Kidney (tissue), 14 donors: Measurements from ENCODE around the gene USF3. TPM values are rescaled to one million over a fixed set of nuclear protein-coding genes. Genes with fewer than 3 reads are reported as not detected.

Experiments used
- DNase-seq, 5 donors: peaks; one replicate each; pipeline ENCODE4 v3.0.0-alpha.2; 2013 to 2020
- FAIRE-seq: peaks from 2 replicates; lab custom pipeline; 2012; peaks lifted over from hg19 to GRCh38; lab: Jason Lieb, UNC
- H3K27ac ChIP-seq, 2 donors: one replicate each; pipeline ENCODE4 v1.7.0; 2013; ENCODE audit warnings: low read depth in 2 of 2, low read length in 2 of 2, inconsistent platforms in 1 of 2
- H3K27me3 ChIP-seq: one replicate; pipeline ENCODE4 v1.7.1; 2013; ENCODE audit warnings: low read length, inconsistent platforms; ENCODE audit not compliant: control insufficient read depth, insufficient read depth
- H3K36me3 ChIP-seq, 3 donors: one replicate each; pipeline versions ENCODE4 v1.7.0 to v1.7.1; 2013; ENCODE audit warnings: low read length in 3 of 3, control low read depth in 1 of 3, inconsistent platforms in 1 of 3; ENCODE audit not compliant: insufficient read depth in 3 of 3, control insufficient read depth in 2 of 3
- H3K4me1 ChIP-seq, 3 donors: one replicate each; pipeline versions ENCODE4 v1.7.0 to v1.7.1; 2013; ENCODE audit warnings: low read length in 3 of 3, inconsistent platforms in 1 of 3, low read depth in 1 of 3; ENCODE audit not compliant: control insufficient read depth in 2 of 3, insufficient read depth in 2 of 3
- H3K4me3 ChIP-seq, 3 donors: one replicate each; pipeline versions ENCODE4 v1.7.0 to v1.8.1; 2013; ENCODE audit warnings: low read length in 3 of 3, control low read depth in 1 of 3, inconsistent platforms in 1 of 3
- H3K9ac ChIP-seq, 3 donors: one replicate each; pipeline versions ENCODE4 v1.7.0 to v1.7.1; 2013; ENCODE audit warnings: low read length in 3 of 3, control low read depth in 1 of 3, inconsistent platforms in 1 of 3
- H3K9me3 ChIP-seq, 3 donors: one replicate each; pipeline versions ENCODE4 v1.7.0 to v1.7.1; 2013; ENCODE audit warnings: low read length in 3 of 3, control low read depth in 1 of 3, inconsistent platforms in 1 of 3; ENCODE audit not compliant: control insufficient read depth in 2 of 3, insufficient read depth in 1 of 3
- CTCF ChIP-seq: IDR thresholded peaks from 3 replicates; pipeline ENCODE4 v1.5.1; 2012; ENCODE audit warnings: mild to moderate bottlenecking, moderate library complexity, borderline replicate concordance; ENCODE audit not compliant: insufficient read depth; ENCODE audit errors: extremely low read depth
- intact Hi-C: fragments of 100-400 bp; cut with DNase I; formaldehyde crosslinking; loops from one replicate; pipeline ENCODE4 v1.11.1; 2022
- polyA plus RNA-seq: library from polyadenylated mRNA; stranded (reverse); fragments of 350-450 nt; fragmentation: Illumina TruSeq; extraction: RNeasy Lipid Tissue Mini Kit (QIAGEN cat#74804); gene quantifications from one replicate; pipeline ENCODE4 v1.2.3, GENCODE V29; 2014; ENCODE audit warnings: low read depth, low replicate concordance; ENCODE audit not compliant: insufficient read depth
- total RNA-seq: library from RNA; stranded (reverse); fragmentation: NEBNext Ultra II Directional; extraction: Animal tissue kit (Norgen Biotek cat#: 25700); gene quantifications from one replicate; pipeline ENCODE4 v1.2.1, GENCODE V29; 2021
- donor health status: control.
- donor health status: control.
- donor health status: control.
- donor health status: control.
- donor health status: control.
- donor health status: DM: yes; HTN: yes; CAD: no.
- donor health status: Normal renal cell carcinoma (clear cell type).

Gene USF3
- total and polyA plus RNA-seq, 2 donors from 2014 or later: 6.5 to 21.3 TPM

GRCh38 chr3:113660896-113661295, 35.5 kb downstream of the USF3 start:
- no peak overlapping the region for H3K4me3 ChIP-seq
- DNase-seq: no peak
- no peak overlapping the region for H3K27ac ChIP-seq
- H3K27me3 ChIP-seq: no peaks in the 10 kb centered on the region
- TF ChIP-seq CTCF: no peak
- H3K9me3 ChIP-seq: no peaks in the 10 kb centered on the region
- FAIRE-seq: no peak
- no peaks in the 10 kb centered on the region for H3K4me1 ChIP-seq
- H3K9ac ChIP-seq: no peak overlapping the region
- H3K36me3 ChIP-seq: peaks cover 4 to 29% (median 14%) of the 10 kb centered on the region in 3 donors
- intact Hi-C loops: no loop called here

GRCh38 chr3:113660458-113660857, 36.0 kb downstream of the USF3 start:
- Histone ChIP-seq H3K27me3 (no peaks in the 10 kb centered on the region), H3K27ac (no peak overlapping the region), H3K4me1 (no peaks in the 10 kb centered on the region), H3K4me3 (no peak overlapping the region), H3K9me3 (no peaks in the 10 kb centered on the region), H3K36me3 (peaks cover 4 to 29% (median 15%) of the 10 kb centered on the region in 3 donors), H3K9ac (no peak overlapping the region)
- TF ChIP-seq CTCF: no peak
- FAIRE-seq (no peak), DNase-seq (no peak)
- intact Hi-C loops: no loop called here

GRCh38 chr3:113659996-113660395, 36.4 kb downstream of the USF3 start:
- H3K27ac ChIP-seq: no peak overlapping the region
- peaks cover 4 to 29% (median 16%) of the 10 kb centered on the region in 3 donors for H3K36me3 ChIP-seq

More at GRCh38 chr3:113659996-113660395, 36.4 kb downstream of the USF3 start:
- FAIRE-seq (no peak), DNase-seq (no peak)
- Histone ChIP-seq H3K4me3 (no peak overlapping the region), H3K4me1 (no peaks in the 10 kb centered on the region), H3K9ac (no peak overlapping the region), H3K27me3 (no peaks in the 10 kb centered on the region), H3K9me3 (no peaks in the 10 kb centered on the region)
- intact Hi-C loops: no loop called here
- no peak for TF ChIP-seq CTCF
